Activated gamma-delta T cell (primary cell): ENCODE results near the gene IL20.

Experiments
- DNase-seq: peaks from one replicate; lab custom pipeline; 2025; lab: John Stamatoyannopoulos, UW

Gene IL20

DNA sequence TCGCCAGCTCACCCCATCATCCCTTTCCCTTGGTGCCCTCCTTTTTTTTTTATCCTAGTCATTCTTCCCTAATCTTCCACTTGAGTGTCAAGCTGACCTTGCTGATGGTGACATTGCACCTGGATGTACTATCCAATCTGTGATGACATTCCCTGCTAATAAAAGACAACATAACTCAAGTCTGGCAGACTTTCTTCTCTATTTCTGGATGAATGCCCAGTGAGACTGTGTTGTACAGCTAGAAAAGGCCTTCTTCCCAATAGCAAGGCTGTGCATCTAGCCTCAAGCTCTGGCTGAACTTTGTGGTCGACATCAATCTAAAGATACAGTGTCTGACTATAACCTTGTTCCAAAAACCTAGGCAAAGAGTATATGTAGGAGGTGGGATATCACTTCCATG lies 38.3 kb downstream of the IL20 start:
- DNase-seq, result no peak

DNA sequence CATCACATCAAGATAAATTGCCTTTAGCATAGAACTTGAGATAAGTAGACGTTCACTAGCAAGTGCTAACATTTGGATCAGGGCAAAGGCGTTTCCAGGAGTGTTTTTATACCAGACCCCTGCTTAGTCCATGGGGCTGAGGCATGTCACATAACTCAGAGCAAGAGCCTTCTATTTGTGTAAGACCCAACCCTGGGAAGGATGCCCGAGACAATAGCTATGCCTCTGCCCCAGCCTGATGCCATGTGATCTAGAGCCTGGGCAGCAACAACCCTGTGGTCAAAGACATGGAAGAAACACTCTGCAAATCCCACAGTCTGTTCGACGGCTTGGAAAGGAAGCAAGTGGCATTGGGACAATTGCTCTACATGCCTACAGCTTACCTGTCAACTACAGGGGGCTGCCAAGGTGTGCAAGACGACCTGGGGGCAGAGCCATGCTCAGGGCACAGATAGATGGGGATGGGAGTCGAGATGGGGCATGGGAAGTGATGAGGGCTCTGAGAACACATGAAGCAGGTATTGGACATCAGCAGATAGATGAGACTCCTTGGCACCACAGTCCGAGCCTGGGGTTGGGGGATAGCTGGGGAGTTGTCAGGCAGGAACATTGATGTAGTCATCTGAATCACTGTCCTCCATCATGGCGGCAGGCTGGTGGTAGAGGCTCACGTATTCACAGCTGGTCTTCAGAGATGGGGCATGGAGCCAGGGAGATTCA lies 39.2 kb downstream of the IL20 start:
- no peak for DNase-seq

DNA sequence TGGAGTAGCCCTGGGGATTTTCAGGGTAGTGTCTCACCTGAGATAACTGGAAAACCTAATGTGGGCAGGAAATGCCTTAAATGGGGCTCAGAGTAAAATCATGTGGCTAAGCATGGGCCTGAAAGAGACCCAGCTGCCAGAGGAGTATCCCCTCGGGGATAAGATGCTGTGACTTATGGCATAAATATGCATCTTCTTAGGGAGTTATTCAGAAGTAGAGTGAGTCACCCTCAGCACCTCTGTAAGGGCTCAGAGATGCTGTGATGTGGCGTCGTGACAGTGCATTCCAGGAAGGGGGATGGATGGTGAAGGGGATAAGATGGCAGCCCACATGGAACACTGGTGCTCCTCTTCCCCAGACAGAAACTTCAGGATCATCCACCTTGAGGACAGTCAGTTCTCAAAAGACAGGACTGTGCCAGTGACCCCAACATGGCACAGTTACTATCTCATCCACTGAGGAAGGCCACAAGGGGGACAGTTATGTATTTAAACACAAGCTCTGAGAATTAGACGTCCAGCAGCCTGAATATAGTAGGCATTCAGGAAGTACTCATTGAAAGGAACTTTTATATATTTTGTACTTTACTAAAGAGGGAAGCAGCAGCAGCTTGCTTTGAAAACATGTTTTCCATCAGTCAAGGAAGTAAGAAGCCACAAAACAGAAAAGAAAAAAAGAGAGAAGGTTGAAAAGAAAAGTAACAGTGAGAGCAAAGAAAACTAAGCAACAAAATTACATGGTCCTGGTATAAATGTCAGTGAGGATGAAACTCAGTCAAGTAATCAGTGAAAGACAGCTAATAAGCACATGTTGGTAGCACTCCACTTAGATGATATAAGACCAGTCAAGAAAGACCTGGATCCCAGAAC lies 40.1 kb downstream of the IL20 start:
- no peak for DNase-seq

- no peak for DNase-seq
These were observed 42.0 kb downstream of the IL20 start for GRCh38 chr1:206907304-206907991.

- no peak for DNase-seq
These were observed 42.6 kb downstream of the IL20 start for GRCh38 chr1:206908038-206908437.

DNA sequence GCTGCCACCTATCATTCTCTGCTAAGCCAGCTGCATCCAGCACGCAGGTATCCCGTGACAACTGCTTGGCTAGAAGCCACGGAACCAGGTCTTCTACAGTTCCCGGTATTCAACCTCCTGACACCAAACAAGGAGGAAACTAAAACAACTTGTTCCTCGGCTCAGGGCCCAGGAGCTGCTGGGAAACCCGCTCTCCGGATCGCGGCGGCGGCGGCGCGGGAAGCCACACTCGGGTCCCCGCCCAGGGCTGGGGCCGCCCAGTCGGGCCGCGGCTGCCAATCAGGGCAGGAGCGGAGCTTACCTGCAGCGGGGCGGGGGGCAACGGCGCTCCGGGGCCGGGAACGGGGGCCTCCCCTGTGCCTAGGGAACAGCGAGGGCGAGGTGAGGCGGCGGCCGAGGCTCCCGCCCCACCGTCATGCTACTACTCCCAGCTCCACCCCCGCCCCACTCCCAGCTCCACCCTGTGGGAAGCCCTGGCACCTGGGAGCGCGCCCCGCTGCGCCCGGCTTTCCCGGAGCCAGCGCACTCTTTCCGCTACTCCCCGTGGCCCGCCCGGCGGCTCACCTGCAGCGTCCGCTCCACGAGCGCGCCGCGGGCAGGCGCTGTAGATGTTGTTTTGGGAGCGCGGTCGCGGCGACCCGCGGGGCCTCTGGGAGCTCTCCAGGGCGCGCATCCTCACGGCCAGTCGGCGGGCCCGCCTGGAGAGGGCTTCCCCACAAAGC lies 43.9 kb downstream of the IL20 start:
- no peak for DNase-seq

DNA sequence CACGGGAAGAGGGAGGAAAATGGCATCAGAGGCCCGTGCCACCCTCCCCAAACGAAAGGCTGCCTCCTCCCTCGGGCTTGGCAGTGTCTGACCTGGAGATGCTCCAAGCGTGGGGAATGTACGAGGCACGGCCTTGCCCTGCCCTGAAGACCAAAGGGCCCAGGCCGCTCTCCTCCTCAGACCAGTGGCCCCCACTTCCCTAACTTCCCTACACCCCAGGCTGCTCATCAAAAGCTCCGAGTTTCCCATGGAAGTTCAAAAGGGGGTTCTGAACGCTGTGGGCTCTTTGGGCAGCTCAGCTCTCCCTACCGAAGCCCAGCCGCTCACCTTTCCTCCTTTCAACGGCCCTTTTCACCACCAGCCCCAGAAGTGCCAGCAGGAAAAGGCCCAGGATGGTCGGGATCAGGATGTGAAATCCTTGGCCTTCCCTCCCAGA lies 44.5 kb downstream of the IL20 start:
- DNase-seq, result no peak

GRCh38 chr1:206911064-206911663 lies 45.7 kb downstream of the IL20 start:
- DNase-seq, result no peak

DNA sequence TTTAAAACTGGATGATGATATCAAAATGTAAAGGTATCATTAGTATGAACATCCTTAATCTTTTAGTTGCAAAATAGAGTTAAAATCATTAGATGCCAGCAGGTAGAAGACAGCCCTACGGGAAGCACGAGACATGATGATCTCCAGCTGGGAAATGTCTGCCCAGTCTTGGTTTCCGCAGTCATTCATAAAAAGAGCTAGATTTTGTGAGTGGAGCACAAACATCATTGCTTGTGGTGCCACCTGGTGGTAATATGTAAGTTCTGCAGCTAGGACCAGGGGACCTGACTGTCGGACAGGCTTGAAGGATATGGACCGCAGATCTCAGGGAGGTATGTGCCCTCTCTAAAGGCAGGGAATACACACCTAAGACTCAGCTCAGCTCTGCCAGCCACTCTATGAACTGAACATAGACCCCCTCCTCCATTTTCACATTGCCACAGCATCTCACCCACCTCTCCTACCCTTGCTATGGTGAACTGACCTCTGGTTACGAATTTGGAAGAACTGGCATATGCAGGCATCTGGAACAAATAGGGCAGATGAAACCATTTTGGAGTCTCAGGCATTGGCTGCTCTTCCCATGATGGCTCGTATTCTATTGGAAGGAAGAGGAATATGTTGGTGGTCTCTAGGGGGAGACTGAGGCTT lies 47.1 kb downstream of the IL20 start:
- DNase-seq, result no peak

DNA sequence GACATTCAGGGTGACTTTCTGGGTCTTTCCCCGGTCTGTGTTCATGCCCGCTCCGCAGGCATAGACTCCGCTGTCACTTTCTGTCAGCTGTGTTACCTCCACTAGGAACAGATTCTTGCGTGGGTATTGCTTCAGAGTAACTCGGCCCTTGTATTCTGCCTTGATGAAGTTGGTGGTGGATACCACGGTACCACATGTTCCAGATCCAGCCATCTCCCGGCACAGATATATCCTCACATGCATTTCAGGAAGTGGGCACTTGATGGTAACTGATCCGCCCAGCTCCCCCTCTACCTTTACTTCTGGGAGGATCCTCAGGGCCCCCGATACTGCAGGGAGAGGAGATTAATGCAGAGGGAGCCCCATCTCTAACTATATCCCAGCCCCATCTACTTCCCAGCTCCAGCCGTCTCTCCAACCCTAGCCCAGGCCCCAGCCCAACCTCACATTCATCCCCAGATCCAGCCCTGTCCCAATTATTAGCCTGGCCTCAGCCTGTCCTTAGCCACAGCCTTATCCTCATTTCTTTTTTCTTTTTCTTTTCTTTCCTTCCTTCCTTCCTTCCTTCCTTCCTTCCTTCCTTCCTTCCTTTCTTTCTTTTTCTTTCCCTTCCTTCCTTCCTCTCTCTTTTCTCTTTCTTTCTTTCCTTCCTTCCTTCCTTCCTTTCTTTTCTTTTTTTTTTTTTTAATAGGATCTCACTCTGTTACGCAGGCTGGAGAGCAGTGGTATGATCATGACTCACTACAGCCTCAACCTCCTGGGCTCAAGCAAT lies 48.5 kb downstream of the IL20 start:
- no peak for DNase-seq

GRCh38 chr1:206915030-206915735 lies 49.8 kb downstream of the IL20 start:
- no peak for DNase-seq

DNA sequence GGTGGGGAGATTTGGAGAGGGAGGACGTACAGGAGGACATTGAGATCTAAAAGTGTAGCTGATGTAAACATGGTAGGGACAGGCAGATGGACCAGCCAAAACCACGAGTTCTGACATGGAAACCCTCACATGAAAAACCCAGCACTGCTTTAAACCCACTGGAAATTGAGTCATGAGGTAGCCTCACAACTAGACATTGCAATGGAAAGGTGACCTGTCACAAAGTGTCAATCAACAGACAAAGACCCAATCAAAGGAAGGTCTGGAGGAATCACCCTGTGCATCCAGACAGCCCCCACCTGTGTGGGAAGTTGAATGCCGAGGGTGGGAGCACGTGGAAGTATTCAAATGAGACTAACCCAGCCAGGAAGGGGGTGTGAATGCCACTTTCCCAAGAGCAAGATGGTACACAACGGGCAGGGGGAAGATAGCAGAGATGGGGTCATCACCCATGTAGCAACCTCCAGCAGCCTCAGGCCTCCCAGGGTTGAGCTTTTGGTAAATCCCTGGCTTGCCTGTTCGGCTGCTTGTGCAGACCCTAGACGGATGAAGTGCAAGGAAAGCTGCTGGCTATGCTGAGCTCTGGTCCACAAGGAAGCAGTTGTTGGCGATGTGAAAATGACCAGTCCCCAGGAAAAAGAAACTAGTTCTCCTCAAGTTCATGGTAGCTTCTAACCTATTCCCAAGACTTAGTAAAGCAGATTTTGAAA lies 50.7 kb downstream of the IL20 start:
- no peak for DNase-seq

GRCh38 chr1:206918076-206918475 lies 52.7 kb downstream of the IL20 start:
- DNase-seq, result no peak
